ENCODE results near the gene DNAJB12.
"Not testable (repeated sequence)": the region's sequence is repeated elsewhere in the genome, so short reads cannot be mapped to it uniquely, and the experiment has no call there.

Gene DNAJB12

GRCh38 chr10:72303424-72304128, 51.1 kb downstream of the DNAJB12 start:
- Histone ChIP-seq H3K27me3 (ENCODE audit: control insufficient read depth, insufficient read depth, low read length) (no peaks in the 10 kb centered on the region), H3K4me1 (peaks cover 3% of the 10 kb centered on the region), H2AFZ (no peak overlapping the region), H3K79me2 (no peaks in the 10 kb centered on the region), H3K9ac (no peak overlapping the region), H3K4me3 (ENCODE audit: low read depth, low read length) (no peak overlapping the region), H3K9me3 (ENCODE audit: control insufficient read depth, low read length) (no peaks in the 10 kb centered on the region), H3K27ac (no peak overlapping the region), H3K4me2 (ENCODE audit: low read length) (no peak overlapping the region), H3K36me3 (ENCODE audit: control insufficient read depth, insufficient read depth, low read length) (no peaks in the 10 kb centered on the region)
- TF ChIP-seq CTCF (IDR thresholded peaks at IDR 0.05): no peak

- Histone ChIP-seq H3K27ac (peak overlapping the region; percentile 73), H3K27me3 (ENCODE audit: control insufficient read depth, insufficient read depth, low read length) (no peaks in the 10 kb centered on the region), H3K36me3 (ENCODE audit: control insufficient read depth, insufficient read depth, low read length) (no peaks in the 10 kb centered on the region), H3K9me3 (ENCODE audit: control insufficient read depth, low read length) (no peaks in the 10 kb centered on the region), H3K9ac (no peak overlapping the region), H3K79me2 (no peaks in the 10 kb centered on the region), H3K4me1 (peaks cover 7% of the 10 kb centered on the region), H3K4me2 (ENCODE audit: low read length) (peak overlapping the region; percentile 100), H3K4me3 (ENCODE audit: low read depth, low read length) (peak overlapping the region; percentile 93), H2AFZ (peak overlapping the region; percentile 93)
- no peak for TF ChIP-seq CTCF (IDR thresholded peaks at IDR 0.05)
These were observed 55.9 kb downstream of the DNAJB12 start for GRCh38 chr10:72298592-72299519.

GRCh38 chr10:72297805-72298591, 56.7 kb downstream of the DNAJB12 start:
- Histone ChIP-seq H2AFZ (peak overlapping the region; percentile 93), H3K4me2 (ENCODE audit: low read length) (peak overlapping the region; percentile 100), H3K9me3 (ENCODE audit: control insufficient read depth, low read length) (no peaks in the 10 kb centered on the region), H3K27me3 (ENCODE audit: control insufficient read depth, insufficient read depth, low read length) (no peaks in the 10 kb centered on the region), H3K36me3 (ENCODE audit: control insufficient read depth, insufficient read depth, low read length) (no peaks in the 10 kb centered on the region), H3K9ac (peak overlapping the region; percentile 31), H3K79me2 (no peaks in the 10 kb centered on the region), H3K27ac (peak overlapping the region; percentile 73), H3K4me3 (ENCODE audit: low read depth, low read length) (peak overlapping the region; percentile 93), H3K4me1 (peaks cover 7% of the 10 kb centered on the region)
- TF ChIP-seq CTCF (IDR thresholded peaks at IDR 0.05): peak; percentile 10

GRCh38 chr10:72297281-72297804, 57.4 kb downstream of the DNAJB12 start:
- peak overlapping the region; percentile 100 for H3K4me2 ChIP-seq (ENCODE audit: low read length)
- H3K27ac ChIP-seq: peak overlapping the region; percentile 73
- H3K36me3 ChIP-seq (ENCODE audit: control insufficient read depth, insufficient read depth, low read length): no peaks in the 10 kb centered on the region
- peak overlapping the region; percentile 93 for H3K4me3 ChIP-seq (ENCODE audit: low read depth, low read length)
- peak overlapping the region; percentile 31 for H3K9ac ChIP-seq
- peak overlapping the region; percentile 93 for H2AFZ ChIP-seq
- peaks cover 7% of the 10 kb centered on the region for H3K4me1 ChIP-seq
- no peaks in the 10 kb centered on the region for H3K27me3 ChIP-seq (ENCODE audit: control insufficient read depth, insufficient read depth, low read length)
- TF ChIP-seq CTCF (IDR thresholded peaks at IDR 0.05): no peak
- H3K79me2 ChIP-seq: no peaks in the 10 kb centered on the region
- no peaks in the 10 kb centered on the region for H3K9me3 ChIP-seq (ENCODE audit: control insufficient read depth, low read length)

- Histone ChIP-seq H3K4me2 (ENCODE audit: low read length) (peak overlapping the region; percentile 100), H3K4me3 (ENCODE audit: low read depth, low read length) (peak overlapping the region; percentile 93), H2AFZ (peak overlapping the region; percentile 93), H3K27ac (peak overlapping the region; percentile 73)
- not testable (repeated sequence) for H3K79me2 ChIP-seq; H3K36me3 ChIP-seq (ENCODE audit: control insufficient read depth, insufficient read depth, low read length); H3K9ac ChIP-seq; H3K4me1 ChIP-seq; H3K27me3 ChIP-seq (ENCODE audit: control insufficient read depth, insufficient read depth, low read length); H3K9me3 ChIP-seq (ENCODE audit: control insufficient read depth, low read length)
These were observed 57.9 kb downstream of the DNAJB12 start for GRCh38 chr10:72296829-72297280.
